Iris pigment epithelial cell (primary cell): ENCODE measurements around the gene C16orf54.
"Not testable (repeated sequence)": the region's sequence is repeated elsewhere in the genome, so short reads cannot be mapped to it uniquely, and the experiment has no call there.

ENCODE experiments used
- DNase-seq: peaks from one replicate; pipeline ENCODE4 v3.0.0-alpha.2; 2011; ENCODE audit warnings: low read depth

The C16orf54 gene

GRCh38 chr16:29740630-29741015 is 5.2 kb downstream of the C16orf54 start:
- not testable (repeated sequence) for DNase-seq

- not testable (repeated sequence) for DNase-seq
Observed at GRCh38 chr16:29739927-29740629, 5.7 kb downstream of the C16orf54 start.

- no peak for DNase-seq
Observed at GRCh38 chr16:29738514-29738913, 7.3 kb downstream of the C16orf54 start.

GRCh38 chr16:29737713-29738112 is 8.1 kb downstream of the C16orf54 start:
- DNase-seq: no peak

- DNase-seq: no peak
Observed at GRCh38 chr16:29736764-29737163, 9.0 kb downstream of the C16orf54 start.

GRCh38 chr16:29736112-29736511 is 9.7 kb downstream of the C16orf54 start:
- no peak for DNase-seq

GRCh38 chr16:29734786-29735185 is 11.0 kb downstream of the C16orf54 start:
- no peak for DNase-seq

- not testable (repeated sequence) for DNase-seq
Observed at GRCh38 chr16:29731768-29732601, 13.8 kb downstream of the C16orf54 start.

GRCh38 chr16:29730649-29731048 is 15.1 kb downstream of the C16orf54 start:
- no peak for DNase-seq

GRCh38 chr16:29729116-29729521 is 16.7 kb downstream of the C16orf54 start:
- peak; percentile 35 for DNase-seq

- DNase-seq: no peak
Observed at GRCh38 chr16:29727452-29727851, 18.3 kb downstream of the C16orf54 start.

GRCh38 chr16:29726845-29727377 is 18.9 kb downstream of the C16orf54 start:
- DNase-seq: no peak

GRCh38 chr16:29721167-29721879 is 24.5 kb downstream of the C16orf54 start:
- DNase-seq: peak; percentile 65

GRCh38 chr16:29720703-29721102 is 25.1 kb downstream of the C16orf54 start:
- DNase-seq: peak; percentile 9

GRCh38 chr16:29719063-29719462 is 26.7 kb downstream of the C16orf54 start:
- DNase-seq: no peak

GRCh38 chr16:29717113-29717512 is 28.7 kb downstream of the C16orf54 start:
- no peak for DNase-seq

- no peak for DNase-seq
Observed at GRCh38 chr16:29714972-29715371, 30.8 kb downstream of the C16orf54 start.

GRCh38 chr16:29714396-29714795 is 31.4 kb downstream of the C16orf54 start:
- no peak for DNase-seq

- no peak for DNase-seq
Observed at GRCh38 chr16:29712809-29713208, 33.0 kb downstream of the C16orf54 start.

- DNase-seq: peak; percentile 81
Observed at GRCh38 chr16:29710227-29711219, 35.3 kb downstream of the C16orf54 start.

GRCh38 chr16:29709657-29710056 is 36.1 kb downstream of the C16orf54 start:
- not testable (repeated sequence) for DNase-seq
